ENCODE data around the gene TF. TPM values are rescaled to one million over a fixed set of nuclear protein-coding genes. Genes with fewer than 3 reads are reported as not detected.
A peak's percentile ranks its signal among the peaks of the same experiment; 100 is the strongest.

The TF gene
- polyA plus RNA-seq, 3 donors: 0.73 TPM; not detected in 2

DNA sequence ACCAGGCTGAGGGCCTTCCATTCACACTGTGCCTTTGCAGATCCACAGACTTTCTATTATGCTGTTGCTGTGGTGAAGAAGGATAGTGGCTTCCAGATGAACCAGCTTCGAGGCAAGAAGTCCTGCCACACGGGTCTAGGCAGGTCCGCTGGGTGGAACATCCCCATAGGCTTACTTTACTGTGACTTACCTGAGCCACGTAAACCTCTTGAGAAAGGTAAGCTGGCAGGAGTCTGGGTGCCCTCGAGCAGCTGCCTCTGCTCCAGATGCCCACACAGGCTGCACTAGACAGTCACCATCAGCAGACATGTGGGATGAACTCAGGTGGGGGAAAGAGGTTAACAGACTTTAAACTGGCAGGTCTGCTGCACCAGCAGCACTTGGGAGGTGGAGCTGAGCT, 8.3 kb downstream of the TF start:
- 97% methylated on average over 4 of the region's 5 CpGs for WGBS (ENCODE audit: insufficient coverage)
- no peaks in the 10 kb centered on the region for H3K4me1 Mint-ChIP-seq
- H4K20me1 ChIP-seq (ENCODE audit: insufficient read depth, low read length): no peaks in the 10 kb centered on the region
- no peaks in the 10 kb centered on the region for H3K36me3 ChIP-seq (replicated peaks in 1 of 2; ENCODE audit: control insufficient read depth in 1 of 2, insufficient read depth in 2 of 2, low read length in 2 of 2)
- no peaks in the 10 kb centered on the region for H3K4me1 ChIP-seq (ENCODE audit: control insufficient read depth in 1 of 2, insufficient read depth in 2 of 2, low read length in 2 of 2)
- no peak for DNase-seq
- TF ChIP-seq, protein P1, sequence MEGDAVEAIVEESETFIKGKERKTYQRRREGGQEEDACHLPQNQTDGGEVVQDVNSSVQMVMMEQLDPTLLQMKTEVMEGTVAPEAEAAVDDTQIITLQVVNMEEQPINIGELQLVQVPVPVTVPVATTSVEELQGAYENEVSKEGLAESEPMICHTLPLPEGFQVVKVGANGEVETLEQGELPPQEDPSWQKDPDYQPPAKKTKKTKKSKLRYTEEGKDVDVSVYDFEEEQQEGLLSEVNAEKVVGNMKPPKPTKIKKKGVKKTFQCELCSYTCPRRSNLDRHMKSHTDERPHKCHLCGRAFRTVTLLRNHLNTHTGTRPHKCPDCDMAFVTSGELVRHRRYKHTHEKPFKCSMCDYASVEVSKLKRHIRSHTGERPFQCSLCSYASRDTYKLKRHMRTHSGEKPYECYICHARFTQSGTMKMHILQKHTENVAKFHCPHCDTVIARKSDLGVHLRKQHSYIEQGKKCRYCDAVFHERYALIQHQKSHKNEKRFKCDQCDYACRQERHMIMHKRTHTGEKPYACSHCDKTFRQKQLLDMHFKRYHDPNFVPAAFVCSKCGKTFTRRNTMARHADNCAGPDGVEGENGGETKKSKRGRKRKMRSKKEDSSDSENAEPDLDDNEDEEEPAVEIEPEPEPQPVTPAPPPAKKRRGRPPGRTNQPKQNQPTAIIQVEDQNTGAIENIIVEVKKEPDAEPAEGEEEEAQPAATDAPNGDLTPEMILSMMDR (IDR thresholded peaks at IDR 0.05): no peak
- no peaks in the 10 kb centered on the region for H3K36me3 Mint-ChIP-seq
- H2AFZ ChIP-seq (ENCODE audit: insufficient read depth, low read depth, low read length, poor library complexity, severe bottlenecking): no peak overlapping the region
- no peaks in the 10 kb centered on the region for H3K9me3 ChIP-seq (replicated peaks in 1 of 2; ENCODE audit: control insufficient read depth in 1 of 2, insufficient read depth in 1 of 2, low read length in 2 of 2)
- peak overlapping the region in 1 of 7 donors; percentile 8 for H3K27ac Mint-ChIP-seq
- H3K27ac ChIP-seq (ENCODE audit: low read depth in 1 of 2, low read length in 2 of 2): no peak overlapping the region
- intact Hi-C loops (cut with micrococcal nuclease): no loop called here
- no peak overlapping the region for H3K9ac ChIP-seq (ENCODE audit: insufficient read depth, low read length, poor library complexity, severe bottlenecking)
- no peaks in the 10 kb centered on the region for H3K79me2 ChIP-seq (ENCODE audit: insufficient read depth, low read length)
- no peak overlapping the region for H3K4me2 ChIP-seq (replicated peaks; ENCODE audit: extremely low read depth, low read length, poor library complexity, severe bottlenecking)
- H3K27me3 ChIP-seq (ENCODE audit: control insufficient read depth in 2 of 2, insufficient read depth in 2 of 2, low read length in 2 of 2): no peaks in the 10 kb centered on the region
- H3K27me3 Mint-ChIP-seq (ENCODE audit: low read depth in 3 of 3): peaks cover 2 to 8% (median 5%) of the 10 kb centered on the region in 3 donors
- no peak overlapping the region for H3K4me3 ChIP-seq (replicated peaks in 1 of 3; ENCODE audit: low read depth in 2 of 3, low read length in 3 of 3)
- H3K9me3 Mint-ChIP-seq: peaks cover 0 to 2% (median 0%) of the 10 kb centered on the region in 7 donors
- H3K4me3 Mint-ChIP-seq: no peak overlapping the region

DNA sequence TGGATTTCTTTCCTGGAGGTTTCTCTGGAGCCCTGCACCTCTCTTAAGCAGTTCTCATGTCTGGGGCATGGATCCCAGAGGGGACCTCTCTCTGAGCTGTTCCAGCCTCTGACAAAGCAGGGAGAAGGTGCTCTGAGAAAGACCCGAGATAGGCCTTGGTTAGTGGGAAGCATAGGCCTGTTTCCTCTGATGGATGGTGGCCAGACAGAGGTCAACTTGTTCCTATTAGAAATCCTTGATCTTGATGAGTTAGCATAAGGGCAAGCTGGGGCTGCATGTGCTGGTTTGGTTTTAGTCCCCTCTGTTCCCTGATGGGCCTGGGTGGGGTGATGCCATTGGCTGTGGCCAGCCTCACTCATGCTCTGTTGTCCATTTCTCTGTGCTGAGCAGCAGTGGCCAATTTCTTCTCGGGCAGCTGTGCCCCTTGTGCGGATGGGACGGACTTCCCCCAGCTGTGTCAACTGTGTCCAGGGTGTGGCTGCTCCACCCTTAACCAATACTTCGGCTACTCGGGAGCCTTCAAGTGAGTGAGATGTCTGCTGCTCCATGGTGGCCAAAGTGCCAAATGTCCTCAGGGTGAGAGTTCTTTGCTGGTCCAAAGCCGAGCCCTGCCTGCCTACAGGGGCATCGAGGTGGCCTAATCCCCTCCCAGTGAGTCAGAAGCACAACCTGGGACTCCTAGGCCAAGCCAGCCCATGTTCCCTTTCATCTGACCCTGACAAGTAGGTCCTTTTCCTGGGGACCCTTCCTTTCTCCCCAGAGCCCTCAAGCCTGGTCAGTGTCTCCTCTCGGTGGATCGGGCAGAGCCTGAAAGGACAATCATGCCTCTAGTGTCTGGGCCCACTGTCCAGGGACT, 9.0 kb downstream of the TF start:
- TF ChIP-seq, protein P1 (IDR thresholded peaks at IDR 0.05): no peak
- no peaks in the 10 kb centered on the region for H3K79me2 ChIP-seq (ENCODE audit: insufficient read depth, low read length)
- no peaks in the 10 kb centered on the region for H3K4me1 Mint-ChIP-seq
- H3K36me3 Mint-ChIP-seq: no peaks in the 10 kb centered on the region
- no peak overlapping the region for H2AFZ ChIP-seq (ENCODE audit: insufficient read depth, low read depth, low read length, poor library complexity, severe bottlenecking)
- no peak overlapping the region for H3K9ac ChIP-seq (ENCODE audit: insufficient read depth, low read length, poor library complexity, severe bottlenecking)
- peaks cover 0 to 2% (median 0%) of the 10 kb centered on the region in 7 donors for H3K9me3 Mint-ChIP-seq
- H3K4me3 Mint-ChIP-seq: no peak overlapping the region
- 94% methylated on average over 9 of the region's 10 CpGs for WGBS (ENCODE audit: insufficient coverage)
- no peaks in the 10 kb centered on the region for H3K4me1 ChIP-seq (ENCODE audit: control insufficient read depth in 1 of 2, insufficient read depth in 2 of 2, low read length in 2 of 2)
- no peak overlapping the region for H3K27ac ChIP-seq (ENCODE audit: low read depth in 1 of 2, low read length in 2 of 2)
- H3K4me3 ChIP-seq (replicated peaks in 1 of 3; ENCODE audit: low read depth in 2 of 3, low read length in 3 of 3): no peak overlapping the region
- intact Hi-C loops (cut with micrococcal nuclease): no loop called here
- no peaks in the 10 kb centered on the region for H4K20me1 ChIP-seq (ENCODE audit: insufficient read depth, low read length)
- H3K27ac Mint-ChIP-seq: no peak overlapping the region
- peaks cover 4 to 8% (median 5%) of the 10 kb centered on the region in 3 donors for H3K27me3 Mint-ChIP-seq (ENCODE audit: low read depth in 3 of 3)
- no peak overlapping the region for H3K4me2 ChIP-seq (replicated peaks; ENCODE audit: extremely low read depth, low read length, poor library complexity, severe bottlenecking)
- H3K36me3 ChIP-seq (replicated peaks in 1 of 2; ENCODE audit: control insufficient read depth in 1 of 2, insufficient read depth in 2 of 2, low read length in 2 of 2): no peaks in the 10 kb centered on the region
- no peaks in the 10 kb centered on the region for H3K9me3 ChIP-seq (replicated peaks in 1 of 2; ENCODE audit: control insufficient read depth in 1 of 2, insufficient read depth in 1 of 2, low read length in 2 of 2)
- no peaks in the 10 kb centered on the region for H3K27me3 ChIP-seq (ENCODE audit: control insufficient read depth in 2 of 2, insufficient read depth in 2 of 2, low read length in 2 of 2)
- DNase-seq: no peak

Data from CD14-positive monocyte (primary cell).